HG03520 (cell line): ENCODE data around the gene DKK1.

Experiments
- ATAC-seq: cut with Tn5 transposase; IDR thresholded peaks from one replicate; pipeline ENCODE4 v1.9.1; 2021; ENCODE audit warnings: mild to moderate bottlenecking, moderate library complexity; ENCODE audit not compliant: unreplicated experiment

DKK1 gene

GRCh38 chr10:52316500-52316899, 2.4 kb downstream of the DKK1 start:
- no peak for ATAC-seq

- no peak for ATAC-seq
These were observed 4.1 kb downstream of the DKK1 start for GRCh38 chr10:52318136-52318701.

GRCh38 chr10:52318822-52319464, 4.9 kb downstream of the DKK1 start:
- no peak for ATAC-seq

- no peak for ATAC-seq
These were observed 5.8 kb downstream of the DKK1 start for GRCh38 chr10:52319926-52320325.

GRCh38 chr10:52322323-52322722, 8.2 kb downstream of the DKK1 start:
- ATAC-seq, result no peak

GRCh38 chr10:52322936-52323335, 8.9 kb downstream of the DKK1 start:
- no peak for ATAC-seq

- ATAC-seq, result no peak
These were observed 12.3 kb downstream of the DKK1 start for GRCh38 chr10:52326382-52326781.

- ATAC-seq, result no peak
These were observed 17.7 kb downstream of the DKK1 start for GRCh38 chr10:52331638-52332364.

- no peak for ATAC-seq
These were observed 18.7 kb downstream of the DKK1 start for GRCh38 chr10:52332815-52333214.

GRCh38 chr10:52334595-52334994, 20.5 kb downstream of the DKK1 start:
- ATAC-seq, result no peak

GRCh38 chr10:52335665-52336064, 21.6 kb downstream of the DKK1 start:
- ATAC-seq, result no peak

- no peak for ATAC-seq
These were observed 23.1 kb downstream of the DKK1 start for GRCh38 chr10:52337225-52337624.

- no peak for ATAC-seq
These were observed 29.4 kb downstream of the DKK1 start for GRCh38 chr10:52343439-52343838.

- no peak for ATAC-seq
These were observed 32.6 kb downstream of the DKK1 start for GRCh38 chr10:52346394-52347326.

GRCh38 chr10:52347327-52347667, 33.2 kb downstream of the DKK1 start:
- ATAC-seq, result no peak

- no peak for ATAC-seq
These were observed 34.0 kb downstream of the DKK1 start for GRCh38 chr10:52348037-52348564.

GRCh38 chr10:52351914-52352330, 37.8 kb downstream of the DKK1 start:
- ATAC-seq, result no peak

GRCh38 chr10:52353205-52353604, 39.1 kb downstream of the DKK1 start:
- no peak for ATAC-seq

GRCh38 chr10:52353960-52354394, 39.9 kb downstream of the DKK1 start:
- no peak for ATAC-seq

GRCh38 chr10:52357971-52358370, 43.9 kb downstream of the DKK1 start:
- no peak for ATAC-seq

GRCh38 chr10:52359441-52359840, 45.4 kb downstream of the DKK1 start:
- no peak for ATAC-seq
